Right lobe of liver (tissue), 6 donors: ENCODE results near the gene PDE10A. TPM values are rescaled to one million over a fixed set of nuclear protein-coding genes. Genes with fewer than 3 reads are reported as not detected.

Experiments used
- ATAC-seq, 4 donors: fragments of 200-7000 bp; cut with Tn5 transposase; one replicate each; pipeline ENCODE4 v1.9.1; 2020; ENCODE audit warnings: mild to moderate bottlenecking in 4 of 4, moderate library complexity in 4 of 4
- DNase-seq, 3 donors: peaks; one replicate each; pipeline ENCODE4 v3.0.0-alpha.2; 2020
- H3K27ac ChIP-seq, 3 donors: fragments of 200-600 bp; one replicate each; pipeline ENCODE4 v1.8.0; 2022
- H3K27me3 ChIP-seq, 2 donors: fragments of 200-600 bp; one replicate each; pipeline ENCODE4 v1.8.0; 2022
- H3K36me3 ChIP-seq, 4 donors: fragments of 200-600 bp; sonication (generic) in 1 of 4; one replicate each; pipeline versions ENCODE4 v1.5.1 to v1.8.0; 2017 to 2022; ENCODE audit warnings: control low read depth in 1 of 4
- H3K4me1 ChIP-seq, 4 donors: fragments of 200-600 bp; sonication (generic) in 1 of 4; one replicate each; pipeline versions ENCODE4 v1.5.1 to v1.8.0; 2017 to 2022; ENCODE audit warnings: control low read depth in 1 of 4
- H3K4me3 ChIP-seq, 3 donors: fragments of 200-600 bp; one replicate each; pipeline ENCODE4 v1.8.0; 2022
- H3K9me3 ChIP-seq, 4 donors: fragments of 200-600 bp; sonication (generic) in 1 of 4; one replicate each; pipeline versions ENCODE4 v1.5.1 to v1.8.0; 2017 to 2022; ENCODE audit warnings: control low read depth in 1 of 4
- POLR2A ChIP-seq: fragments of 450-650 bp; IDR thresholded peaks from one replicate; pipeline ENCODE4 v1.6.1; 2017; ENCODE audit warnings: antibody characterized with exemption, mild to moderate bottlenecking
- WGBS: methylation state at CpG from one replicate; pipeline ENCODE4 v1.1.6; 2018; ENCODE audit warnings: low coverage, low lambda C conversion rate; ENCODE audit not compliant: insufficient coverage; ENCODE audit errors: missing lambda C conversion rate; 5-methylcytosine and 5-hydroxymethylcytosine counted together
- intact Hi-C, 2 donors: fragments of 100-400 bp; cut with DNase I; formaldehyde crosslinking; loops; one replicate each; pipeline versions ENCODE4 v1.11.2 to v1.14.1; 2022
- small RNA-seq, 2 experiments: library from RNA; depleted of rRNA; stranded (forward); fragments of <200 nt; gene quantifications; one replicate each; pipeline ENCODE3, GENCODE V24; 2016
- total RNA-seq, 6 experiments: library from RNA; depleted of rRNA in 2 of 6; stranded (reverse); fragments of >200 nt in 2 of 6; fragmentation: NEBNext Ultra II Directional in 3 of 6; extraction: Animal tissue kit (Norgen Biotek cat#: 25700) in 3 of 6; gene quantifications; one replicate each; pipeline versions ENCODE4 v1.1.0 to v1.2.4, GENCODE V29; 2016 to 2023
- TF ChIP-seq, protein P1 (sequence below), 4 donors: fragments of 200-600 bp in 3 of 4; fragments of 450-650 bp in 1 of 4; IDR thresholded peaks; one replicate each; pipeline versions ENCODE4 v1.5.1 to v1.8.0; 2016 to 2022; ENCODE audit warnings: antibody characterized with exemption in 4 of 4, mild to moderate bottlenecking in 2 of 4
- donor health status: DM: no; HTN: yes; CAD: no.
- donor health status: DM: no; HTN: no; CAD: no.
- donor health status: DM: no; HTN: no; CAD: no.
- donor health status: DM: no; HTN: yes; CAD: no.
- donor health status: DM: no; HTN: yes; CAD: no.

The PDE10A gene
- total RNA-seq, 6 experiments from 2014 or later, result 0.48 to 1.5 (median 0.65) TPM

DNA sequence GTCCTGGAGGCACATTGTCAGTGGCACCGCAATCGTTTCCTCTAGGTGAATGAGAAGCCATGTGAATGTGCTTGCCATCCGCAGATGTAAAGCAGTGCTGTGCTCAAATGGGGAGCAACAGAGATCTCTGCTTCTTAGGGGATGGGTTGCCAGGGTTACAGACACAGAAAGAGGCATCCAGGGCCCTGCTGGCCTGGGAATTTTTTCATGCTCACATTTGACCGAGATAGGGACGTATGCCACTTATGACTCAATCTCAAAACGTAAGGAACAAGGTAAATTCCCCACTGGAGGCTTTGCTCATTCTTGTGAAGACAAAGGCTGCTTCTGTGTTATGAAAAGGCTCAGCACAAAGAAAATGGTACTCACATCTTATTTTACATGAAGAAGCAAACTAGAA, 364.6 kb downstream of the PDE10A start:
- no peak for ATAC-seq
- Histone ChIP-seq H3K4me3 (no peak overlapping the region), H3K27ac (no peak overlapping the region), H3K36me3 (no peaks in the 10 kb centered on the region), H3K9me3 (no peaks in the 10 kb centered on the region), H3K27me3 (no peaks in the 10 kb centered on the region), H3K4me1 (no peaks in the 10 kb centered on the region)
- DNase-seq, result no peak
- WGBS, result 58% methylated on average over 5 of the region's 6 CpGs
- no peak for TF ChIP-seq POLR2A
- TF ChIP-seq, protein P1, sequence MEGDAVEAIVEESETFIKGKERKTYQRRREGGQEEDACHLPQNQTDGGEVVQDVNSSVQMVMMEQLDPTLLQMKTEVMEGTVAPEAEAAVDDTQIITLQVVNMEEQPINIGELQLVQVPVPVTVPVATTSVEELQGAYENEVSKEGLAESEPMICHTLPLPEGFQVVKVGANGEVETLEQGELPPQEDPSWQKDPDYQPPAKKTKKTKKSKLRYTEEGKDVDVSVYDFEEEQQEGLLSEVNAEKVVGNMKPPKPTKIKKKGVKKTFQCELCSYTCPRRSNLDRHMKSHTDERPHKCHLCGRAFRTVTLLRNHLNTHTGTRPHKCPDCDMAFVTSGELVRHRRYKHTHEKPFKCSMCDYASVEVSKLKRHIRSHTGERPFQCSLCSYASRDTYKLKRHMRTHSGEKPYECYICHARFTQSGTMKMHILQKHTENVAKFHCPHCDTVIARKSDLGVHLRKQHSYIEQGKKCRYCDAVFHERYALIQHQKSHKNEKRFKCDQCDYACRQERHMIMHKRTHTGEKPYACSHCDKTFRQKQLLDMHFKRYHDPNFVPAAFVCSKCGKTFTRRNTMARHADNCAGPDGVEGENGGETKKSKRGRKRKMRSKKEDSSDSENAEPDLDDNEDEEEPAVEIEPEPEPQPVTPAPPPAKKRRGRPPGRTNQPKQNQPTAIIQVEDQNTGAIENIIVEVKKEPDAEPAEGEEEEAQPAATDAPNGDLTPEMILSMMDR (IDR thresholded peaks at IDR 0.05), result no peak
- intact Hi-C loops, result no loop called here

DNA sequence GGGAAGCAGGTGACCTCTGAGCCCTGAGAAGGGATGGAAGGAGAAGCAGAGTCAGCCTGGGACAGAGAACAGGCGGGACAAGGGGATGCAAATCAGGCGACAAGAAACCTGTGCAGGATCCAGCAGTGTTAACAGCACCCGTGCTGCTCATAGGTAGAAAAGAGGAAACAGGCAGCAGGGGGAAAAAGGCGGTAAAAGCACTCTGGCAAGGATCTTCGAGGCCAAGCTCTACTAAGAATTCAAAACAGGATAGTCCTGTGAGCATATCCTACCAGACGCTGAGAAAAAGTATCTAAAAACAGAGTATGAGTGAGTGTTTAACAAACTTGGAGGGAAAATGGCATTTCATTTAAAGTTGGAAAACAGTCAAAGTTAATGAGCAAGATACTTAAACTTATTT, 370.4 kb downstream of the PDE10A start:
- 40% methylated on average over 6 of the region's 6 CpGs for WGBS
- Histone ChIP-seq H3K27ac (no peak overlapping the region), H3K9me3 (no peaks in the 10 kb centered on the region), H3K27me3 (no peaks in the 10 kb centered on the region), H3K4me3 (no peak overlapping the region), H3K4me1 (no peaks in the 10 kb centered on the region), H3K36me3 (no peaks in the 10 kb centered on the region)
- DNase-seq (no peak), ATAC-seq (no peak)
- TF ChIP-seq, protein P1 (IDR thresholded peaks at IDR 0.05), result no peak
- no peak for TF ChIP-seq POLR2A
- intact Hi-C loops, result no loop called here

Small RNA genes within 50 kb of the gene (small RNA-seq; reads per million reads assigned to genes)
- gene RNA5SP226, result 0 to 0.10 reads per million in 2 experiments
